HG03095 (cell line): ENCODE results near the gene DPPA5.
"Not testable (repeated sequence)": the region's sequence is repeated elsewhere in the genome, so short reads cannot be mapped to it uniquely, and the experiment has no call there.

Source experiments
- ATAC-seq: cut with Tn5 transposase; IDR thresholded peaks from one replicate; pipeline ENCODE4 v1.9.1; 2021; ENCODE audit warnings: moderate library complexity; ENCODE audit not compliant: unreplicated experiment

The DPPA5 gene

GRCh38 chr6:73364549-73364948, 10.5 kb upstream of the DPPA5 start:
- ATAC-seq: no peak

- no peak for ATAC-seq
These were observed 10.0 kb upstream of the DPPA5 start for GRCh38 chr6:73364121-73364520.

GRCh38 chr6:73363537-73363875, 9.4 kb upstream of the DPPA5 start:
- no peak for ATAC-seq

GRCh38 chr6:73362869-73363536, 8.9 kb upstream of the DPPA5 start:
- no peak for ATAC-seq

- ATAC-seq: no peak
These were observed 8.3 kb upstream of the DPPA5 start, which contains the start of gene KHDC3L for GRCh38 chr6:73362358-73362757. TSS of gene KHDC3L (plus strand) at chr6:73362658. CDS start at chr6:73362730, 72 bp downstream.

- no peak for ATAC-seq
These were observed 4.8 kb downstream of the DPPA5 start for GRCh38 chr6:73349311-73349710.

GRCh38 chr6:73348550-73349204, 5.4 kb downstream of the DPPA5 start:
- no peak for ATAC-seq

GRCh38 chr6:73343164-73343563, 10.9 kb downstream of the DPPA5 start:
- no peak for ATAC-seq

- no peak for ATAC-seq
These were observed 11.9 kb downstream of the DPPA5 start for GRCh38 chr6:73342174-73342573.

- ATAC-seq: no peak
These were observed 12.7 kb downstream of the DPPA5 start for GRCh38 chr6:73341335-73341734.

GRCh38 chr6:73340048-73340447, 14.0 kb downstream of the DPPA5 start:
- no peak for ATAC-seq

- ATAC-seq: no peak
These were observed 14.7 kb downstream of the DPPA5 start for GRCh38 chr6:73339340-73339739.

GRCh38 chr6:73329201-73329600, 24.9 kb downstream of the DPPA5 start:
- ATAC-seq: no peak

- ATAC-seq: no peak
These were observed 25.3 kb downstream of the DPPA5 start for GRCh38 chr6:73328790-73329189.

- no peak for ATAC-seq
These were observed 28.4 kb downstream of the DPPA5 start for GRCh38 chr6:73325656-73326055.

GRCh38 chr6:73323323-73323722, 30.8 kb downstream of the DPPA5 start:
- no peak for ATAC-seq

- ATAC-seq: no peak
These were observed 39.2 kb downstream of the DPPA5 start for GRCh38 chr6:73314577-73315492.

GRCh38 chr6:73310503-73310845, 43.6 kb downstream of the DPPA5 start:
- ATAC-seq: not testable (repeated sequence)

- ATAC-seq: peak; percentile 97
These were observed 44.1 kb downstream of the DPPA5 start for GRCh38 chr6:73309785-73310502.

GRCh38 chr6:73309535-73309784, 44.6 kb downstream of the DPPA5 start:
- ATAC-seq: peak; percentile 38

- no peak for ATAC-seq
These were observed 45.2 kb downstream of the DPPA5 start for GRCh38 chr6:73308712-73309534.
